Esophagus muscularis mucosa (tissue), 4 donors: Measurements from ENCODE around the gene STAT3. TPM values are rescaled to one million over a fixed set of nuclear protein-coding genes. Genes with fewer than 3 reads are reported as not detected.

Source experiments
- DNase-seq: peaks from one replicate; pipeline ENCODE4 v3.0.0-alpha.2; 2017; ENCODE audit errors: extremely low spot score
- H3K27ac ChIP-seq, 4 donors: fragments of 200-600 bp; sonication (generic); replicated peaks in 1 of 4; 1 replicate in 3 of 4; 2 replicates in 1 of 4; pipeline ENCODE4 v1.5.1; 2016 to 2019; ENCODE audit warnings: mild to moderate bottlenecking in 1 of 4
- H3K27me3 ChIP-seq, 4 donors: fragments of 200-600 bp; sonication (generic); one replicate each; pipeline versions ENCODE4 v1.5.1 to v1.6.0; 2016 to 2019
- H3K36me3 ChIP-seq, 4 donors: fragments of 200-600 bp; sonication (generic); one replicate each; pipeline ENCODE4 v1.5.1; 2016 to 2019
- H3K4me1 ChIP-seq, 4 donors: fragments of 200-600 bp; sonication (generic); one replicate each; pipeline ENCODE4 v1.5.1; 2016 to 2019
- H3K4me3 ChIP-seq, 4 donors: fragments of 200-600 bp; sonication (generic); 1 replicate in 2 of 4; 2 replicates in 2 of 4; pipeline ENCODE4 v1.5.1; 2016 to 2019; ENCODE audit warnings: mild to moderate bottlenecking in 4 of 4, moderate library complexity in 1 of 4
- H3K9me3 ChIP-seq, 4 donors: fragments of 200-600 bp; sonication (generic); 1 replicate in 3 of 4; 2 replicates in 1 of 4; pipeline ENCODE4 v1.5.1; 2016 to 2019
- CTCF ChIP-seq, 3 experiments: fragments of 200-600 bp in 2 of 3; fragments of 450-650 bp in 1 of 3; sonication (generic) in 2 of 3; IDR thresholded peaks; one replicate each; pipeline ENCODE4 v1.5.1; 2017 to 2019; ENCODE audit warnings: antibody characterized with exemption in 3 of 3, mild to moderate bottlenecking in 2 of 3, moderate library complexity in 1 of 3
- EP300 ChIP-seq: sonication (generic); formaldehyde crosslinking; IDR thresholded peaks from one replicate; pipeline ENCODE4 v1.6.1; 2017; ENCODE audit warnings: antibody characterized with exemption
- POLR2A ChIP-seq: fragments of 450-650 bp; IDR thresholded peaks from one replicate; pipeline ENCODE4 v1.6.1; 2017; ENCODE audit warnings: antibody characterized with exemption, moderate library complexity, mild to moderate bottlenecking, low read depth
- POLR2AphosphoS5 ChIP-seq, 2 donors: sonication (generic); formaldehyde crosslinking; IDR thresholded peaks; one replicate each; pipeline ENCODE4 v1.6.1; 2017; ENCODE audit warnings: antibody characterized with exemption in 2 of 2
- WGBS: methylation state at CpG from one replicate; pipeline ENCODE4 v1.1.5; 2018; 5-methylcytosine and 5-hydroxymethylcytosine counted together
- intact Hi-C: fragments of 100-400 bp; cut with DNase I; formaldehyde crosslinking; loops from one replicate; pipeline ENCODE4 v1.15.1; 2023
- total RNA-seq, 4 donors: library from RNA; depleted of rRNA; stranded (reverse); fragments of >200 nt; gene quantifications; one replicate each; pipeline versions ENCODE4 v1.1.0 to v1.2.1, GENCODE V29; 2016

Gene STAT3
- total RNA-seq, 4 donors from 2014 or later: 137 to 260 (median 211) TPM

DNA sequence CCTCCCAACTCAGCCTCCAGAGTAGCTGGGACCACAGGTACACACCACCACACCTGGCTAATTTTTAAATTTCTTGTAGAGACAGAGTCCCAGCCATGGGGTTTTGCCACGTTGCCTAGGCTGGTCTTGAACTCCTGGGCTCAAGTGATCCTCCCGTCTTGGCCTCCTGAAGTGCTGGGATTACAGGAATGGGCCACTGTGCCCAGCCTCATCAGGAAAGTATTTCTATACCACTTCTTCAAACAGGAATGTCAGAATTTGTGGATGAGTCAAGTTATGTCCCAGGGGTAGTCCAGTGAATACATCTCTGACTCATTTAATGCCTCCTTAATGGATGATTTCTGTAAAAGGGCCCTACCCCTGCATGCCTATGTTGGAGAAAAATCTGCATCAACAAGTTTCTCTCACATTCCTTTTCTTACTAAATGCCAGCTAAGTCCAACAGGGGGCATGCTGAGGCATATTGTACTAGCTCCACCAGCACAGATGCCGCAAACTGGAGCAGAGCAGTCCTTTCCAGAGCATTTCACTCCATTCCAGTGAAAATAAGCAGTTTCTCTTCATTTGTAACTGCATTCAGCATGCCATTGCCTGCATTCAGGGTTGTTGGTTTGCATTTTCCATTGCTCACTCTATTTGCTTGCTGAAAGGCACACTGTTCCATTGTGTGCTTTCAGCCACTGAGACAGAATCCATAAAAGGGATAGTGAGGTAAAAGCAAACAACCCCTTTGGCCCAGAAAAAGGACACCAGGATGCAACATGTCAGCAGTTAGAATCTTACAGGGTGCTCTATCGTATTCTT lies 40.1 kb upstream of the STAT3 start:
- intact Hi-C loops: loop anchor here (5.0 kb wide), 1 partner anchor 89 kb away; no protein-coding TSS in a partner anchor
- peaks cover 20 to 62% (median 56%) of the 10 kb centered on the region in 4 donors for H3K4me1 ChIP-seq
- H3K9me3 ChIP-seq: no peaks in the 10 kb centered on the region
- WGBS: 34% methylated on average over 4 of the region's 4 CpGs
- H3K4me3 ChIP-seq: no peak overlapping the region
- H3K27me3 ChIP-seq: no peaks in the 10 kb centered on the region
- TF ChIP-seq POLR2AphosphoS5 (IDR thresholded peaks at IDR 0.05) (peak; percentile 58 to 67), POLR2A (no peak), CTCF (IDR thresholded peaks at IDR 0.05) (peak; percentile 66 to 80 (median 80))
- no peaks in the 10 kb centered on the region for H3K36me3 ChIP-seq
- no peak for DNase-seq
- H3K27ac ChIP-seq: peak overlapping the region; percentile 64 to 79 (median 70)

- intact Hi-C loops: loop anchor here (5.0 kb wide), 2 partner anchors 32 to 92 kb away; partner anchors contain the start of gene ATP6V0A1
- peaks cover 30 to 57% (median 55%) of the 10 kb centered on the region in 4 donors for H3K4me1 ChIP-seq
- TF ChIP-seq POLR2AphosphoS5 (IDR thresholded peaks at IDR 0.05) (no peak), EP300 (no peak), POLR2A (no peak), CTCF (IDR thresholded peaks at IDR 0.05) (no peak)
- H3K36me3 ChIP-seq: no peaks in the 10 kb centered on the region
- 86% methylated on average over 4 of the region's 4 CpGs for WGBS
- H3K27me3 ChIP-seq: no peaks in the 10 kb centered on the region
- no peak overlapping the region for H3K4me3 ChIP-seq
- no peaks in the 10 kb centered on the region for H3K9me3 ChIP-seq
- peak overlapping the region; percentile 97 to 100 (median 100) for H3K27ac ChIP-seq
- DNase-seq: no peak
These were observed 36.9 kb upstream of the STAT3 start for GRCh38 chr17:42424991-42425610.

- WGBS: 55% methylated on average over 10 of the region's 11 CpGs
- Histone ChIP-seq H3K27me3 (no peaks in the 10 kb centered on the region), H3K4me3 (peak overlapping the region; percentile 83 to 99 (median 96)), H3K36me3 (no peaks in the 10 kb centered on the region), H3K9me3 (no peaks in the 10 kb centered on the region), H3K4me1 (peaks cover 43 to 61% (median 59%) of the 10 kb centered on the region in 4 donors), H3K27ac (peak overlapping the region; percentile 97 to 100 (median 100))
- intact Hi-C loops: loop anchor here (5.0 kb wide), 1 partner anchor 34 kb away; the partner anchor contains the start of gene ATP6V0A1
- TF ChIP-seq POLR2A: no peak
- TF ChIP-seq CTCF (IDR thresholded peaks at IDR 0.05): no peak
- no peak for TF ChIP-seq EP300
- TF ChIP-seq POLR2AphosphoS5 (IDR thresholded peaks at IDR 0.05): no peak
- DNase-seq: no peak
These were observed 35.5 kb upstream of the STAT3 start for GRCh38 chr17:42423766-42424165.

DNA sequence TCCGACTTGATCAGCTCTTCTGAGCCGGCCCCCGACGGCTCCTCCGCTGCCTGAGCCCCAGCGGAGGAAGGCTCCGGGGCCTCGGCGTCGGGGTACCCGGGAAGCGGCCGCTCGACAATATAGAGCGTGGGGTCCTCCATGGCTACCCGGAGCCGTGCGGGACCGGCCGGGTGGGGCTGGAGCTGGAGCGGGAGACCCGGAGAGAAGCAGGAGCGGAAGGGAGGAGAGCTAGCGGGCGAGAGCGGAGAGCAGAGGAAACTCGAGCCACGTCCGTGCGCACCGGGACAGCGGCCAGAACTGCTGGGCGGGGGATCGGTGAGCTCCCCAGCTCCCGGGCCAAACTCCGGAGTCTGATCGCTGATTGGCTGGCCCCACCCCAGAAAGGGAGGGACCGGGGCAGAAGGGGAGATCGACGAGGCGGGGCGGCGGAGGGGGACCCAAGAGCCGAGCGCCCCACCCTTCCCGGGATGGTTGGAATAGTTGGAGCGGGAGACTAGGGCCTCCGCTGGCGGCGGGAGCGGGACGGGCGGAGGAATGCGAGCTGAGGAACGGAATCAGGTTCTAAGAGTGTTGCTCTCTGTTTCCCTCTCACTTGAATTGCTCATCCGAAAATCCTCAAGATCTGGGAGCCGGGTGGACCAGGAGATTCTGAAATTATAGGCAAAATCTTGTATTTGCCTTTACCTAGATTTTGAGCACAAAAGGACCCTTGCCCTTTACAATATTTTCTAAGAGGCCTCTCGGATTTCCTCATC lies 34.9 kb upstream of the STAT3 start, which contains the start of gene CAVIN1:
CAVIN1 (minus strand) TSS at position 299 of the 755 bp plus-strand sequence; CDS start at position 140, 159 bp downstream.
- Histone ChIP-seq H3K36me3 (no peaks in the 10 kb centered on the region), H3K4me3 (peak within 1 kb of the TSS; percentile 83 to 99 (median 96)), H3K4me1 (peaks cover 43 to 61% (median 59%) of the 10 kb centered on the region in 4 donors), H3K9me3 (no peaks in the 10 kb centered on the region), H3K27me3 (no peaks in the 10 kb centered on the region), H3K27ac (peak within 1 kb of the TSS; percentile 97 to 100 (median 100))
- DNase-seq: peak; percentile 100
- WGBS: 4% methylated on average over 35 of the region's 58 CpGs
- intact Hi-C loops: loop anchor here (5.0 kb wide), 1 partner anchor 34 kb away; the partner anchor contains the start of gene ATP6V0A1
- TF ChIP-seq CTCF (IDR thresholded peaks at IDR 0.05) (peak in 1 of 3 experiments; percentile 21), POLR2A (peak; percentile 96), EP300 (no peak), POLR2AphosphoS5 (IDR thresholded peaks at IDR 0.05) (peak; percentile 99 to 100)
